Activated CD4-positive, alpha-beta T cell treated with anti-CD3 and anti-CD28 coated beads for 36 hours (primary cell): Measurements from ENCODE around the gene SERPINA10. TPM values are rescaled to one million over a fixed set of nuclear protein-coding genes. Genes with fewer than 3 reads are reported as not detected.
"Not testable (repeated sequence)": the region's sequence is repeated elsewhere in the genome, so short reads cannot be mapped to it uniquely, and the experiment has no call there.

Source experiments
- ATAC-seq: fragments of 200-7000 bp; cut with Tn5 transposase; one replicate; pipeline ENCODE4 v1.10.0; 2021; ENCODE audit warnings: mild to moderate bottlenecking, moderate library complexity
- CTCF ChIA-PET: fragments of 350-600 bp; sonication (Branson Sonifier 250); formaldehyde crosslinking; loops from one replicate; lab custom pipeline; 2021; ENCODE audit warnings: antibody characterized with exemption; lab: Charles Lee
- POLR2A ChIA-PET: fragments of 350-600 bp; sonication (Branson Sonifier 250); formaldehyde crosslinking; loops from one replicate; lab custom pipeline; 2021; ENCODE audit warnings: antibody characterized with exemption, inconsistent platforms; lab: Charles Lee
- DNase-seq: peaks from one replicate; pipeline ENCODE4 v3.0.0-alpha.2; 2020
- H3K27ac Mint-ChIP-seq: one replicate; pipeline ENCODE4 v1.8.0; 2021; ENCODE audit warnings: mixed read lengths
- H3K27me3 Mint-ChIP-seq: one replicate; pipeline ENCODE4 v1.8.0; 2021; ENCODE audit warnings: mixed read lengths
- H3K36me3 Mint-ChIP-seq: one replicate; pipeline ENCODE4 v1.8.0; 2021; ENCODE audit warnings: low read depth, mixed read lengths
- H3K4me1 Mint-ChIP-seq: one replicate; pipeline ENCODE4 v1.8.0; 2021; ENCODE audit warnings: mixed read lengths
- H3K4me3 Mint-ChIP-seq: one replicate; pipeline ENCODE4 v1.8.0; 2021; ENCODE audit warnings: mild to moderate bottlenecking, moderate library complexity, mixed read lengths
- H3K9me3 Mint-ChIP-seq: one replicate; pipeline ENCODE4 v1.8.0; 2021; ENCODE audit warnings: low read depth, mixed read lengths
- intact Hi-C, 2 experiments: fragments of 100-400 bp; cut with DNase I in 1 of 2; cut with micrococcal nuclease in 1 of 2; formaldehyde crosslinking; loops; one replicate each; pipeline versions ENCODE4 v1.14.2 to v1.15.1; 2022 to 2024; cut with DNase I, micrococcal nuclease
- total RNA-seq, 2 experiments: library from RNA; stranded (reverse); gene quantifications; one replicate each; pipeline ENCODE4 v1.2.3, GENCODE V29; 2021

The SERPINA10 gene
- total RNA-seq, 2 experiments from 2014 or later, result not detected

DNA sequence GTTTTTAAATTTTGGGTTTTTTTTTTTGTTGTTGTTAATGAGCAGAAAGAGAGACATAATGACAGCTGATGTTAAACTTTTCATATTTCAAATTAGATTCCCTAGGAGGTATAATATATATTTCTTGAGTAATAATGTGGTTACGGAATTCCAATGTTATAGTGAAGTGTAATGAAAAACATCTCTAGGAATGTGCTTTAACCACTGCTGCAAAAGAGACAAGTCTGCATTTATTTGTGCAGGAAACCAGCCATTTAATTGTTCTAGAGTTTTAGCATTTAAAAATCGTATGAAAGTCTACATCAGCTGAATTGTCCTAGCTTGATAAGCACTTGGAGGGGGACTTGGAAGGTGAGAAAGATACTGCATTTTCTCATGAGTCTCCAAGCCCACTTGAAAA is 14.3 kb downstream of the SERPINA10 start:
- POLR2A ChIA-PET, result no interaction called here
- intact Hi-C loops, result no loop called here
- Mint-ChIP-seq H3K4me1 (peaks cover 5% of the 10 kb centered on the region), H3K36me3 (peaks cover 6% of the 10 kb centered on the region), H3K9me3 (no peaks in the 10 kb centered on the region), H3K27ac (no peak overlapping the region), H3K4me3 (no peak overlapping the region), H3K27me3 (no peaks in the 10 kb centered on the region)
- DNase-seq (no peak), ATAC-seq (no peak)
- CTCF ChIA-PET, result interaction anchor here (0.8 to 1.1 kb wide), 2 partner anchors 27 to 141 kb away, joined by 3 to 6 read pairs; no protein-coding TSS in a partner anchor

DNA sequence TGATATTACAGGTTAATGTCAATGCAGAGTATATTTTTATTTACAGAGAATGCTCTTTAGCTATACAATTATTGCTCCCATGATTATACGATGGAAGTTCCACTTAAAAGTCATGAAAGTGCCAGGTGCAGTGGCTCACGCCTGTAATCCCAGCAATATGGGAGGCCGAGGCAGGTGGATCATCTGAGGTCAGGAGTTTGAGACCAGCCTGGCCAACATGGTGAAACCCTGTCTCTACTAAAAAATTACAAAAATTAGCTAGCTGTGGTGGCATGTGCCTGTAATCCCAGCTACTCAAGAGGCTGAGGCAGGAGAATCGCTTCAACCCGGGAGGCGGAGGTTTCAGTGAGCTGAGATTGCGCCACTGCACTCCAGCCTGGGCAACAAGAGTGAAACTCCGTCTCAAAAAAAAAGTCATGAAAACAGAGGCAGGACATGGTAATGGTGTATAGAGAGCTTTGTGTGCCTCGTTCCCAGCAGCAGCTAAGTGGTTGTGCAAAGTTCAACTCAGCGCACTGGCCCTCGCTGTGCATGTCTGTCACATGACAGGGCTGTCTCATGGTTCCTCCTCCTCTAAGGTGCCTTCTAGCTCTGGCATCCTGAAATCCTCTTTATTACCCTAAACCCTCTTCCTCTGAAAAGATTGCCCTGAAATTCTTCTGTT is 16.0 kb downstream of the SERPINA10 start:
- H3K27me3 Mint-ChIP-seq, DNase-seq, ATAC-seq, POLR2A ChIA-PET, H3K4me3 Mint-ChIP-seq, intact Hi-C loops, H3K27ac Mint-ChIP-seq, H3K36me3 Mint-ChIP-seq, H3K9me3 Mint-ChIP-seq, H3K4me1 Mint-ChIP-seq: not testable (repeated sequence)
- CTCF ChIA-PET, result interaction anchor here (1.0 kb wide), 1 partner anchor 209 kb away, joined by 3 read pairs; no protein-coding TSS in a partner anchor

DNA sequence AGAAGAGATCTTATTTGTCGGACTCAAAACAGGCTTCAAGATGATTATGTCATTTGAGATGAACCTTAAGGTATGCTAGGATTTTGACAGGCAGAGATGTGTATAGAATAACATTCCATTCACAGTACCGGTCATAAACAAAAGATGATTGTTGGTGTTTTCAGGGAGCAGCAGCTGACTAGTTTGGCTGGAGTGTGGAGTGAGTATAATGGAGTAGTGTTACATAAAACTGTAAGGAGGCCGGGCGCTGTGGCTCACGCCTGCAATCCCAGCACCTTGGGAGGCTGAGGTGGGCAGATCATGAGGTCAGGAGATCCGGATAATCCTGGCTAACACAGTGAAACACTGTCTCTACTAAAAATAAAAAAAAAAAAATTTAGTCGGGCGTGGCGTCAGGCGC is 23.9 kb downstream of the SERPINA10 start:
- intact Hi-C loops, result no loop called here
- POLR2A ChIA-PET, result no interaction called here
- CTCF ChIA-PET, result interaction anchor here (0.6 kb wide), 1 partner anchor 168 kb away, joined by 3 read pairs; no protein-coding TSS in a partner anchor
- Mint-ChIP-seq H3K9me3 (no peaks in the 10 kb centered on the region), H3K27me3 (peaks cover 10% of the 10 kb centered on the region), H3K4me1 (no peaks in the 10 kb centered on the region), H3K36me3 (peaks cover 24% of the 10 kb centered on the region), H3K27ac (no peak overlapping the region), H3K4me3 (no peak overlapping the region)
- ATAC-seq (no peak), DNase-seq (no peak)

DNA sequence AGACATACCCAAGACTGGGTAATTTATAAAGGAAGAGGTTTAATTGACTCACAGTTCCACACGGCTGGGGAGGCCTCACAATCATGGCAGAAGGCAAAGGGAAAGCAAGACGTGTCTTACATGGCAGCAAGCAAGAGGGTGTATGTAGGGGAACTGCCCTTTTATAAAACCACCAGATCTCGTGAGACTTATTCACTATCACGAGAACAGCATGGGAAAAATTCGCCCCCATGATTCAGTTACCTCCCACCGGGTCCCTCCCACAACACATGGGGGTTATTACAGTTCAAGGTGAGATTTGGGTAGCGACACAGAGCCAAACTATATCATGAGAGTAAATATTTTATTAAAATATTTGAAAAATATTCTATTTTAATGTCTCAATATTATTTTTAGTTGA is 24.5 kb downstream of the SERPINA10 start:
- intact Hi-C loops, H3K9me3 Mint-ChIP-seq, H3K4me1 Mint-ChIP-seq, H3K27ac Mint-ChIP-seq, H3K4me3 Mint-ChIP-seq, POLR2A ChIA-PET, ATAC-seq, DNase-seq: not testable (repeated sequence)
- H3K27me3 Mint-ChIP-seq, result peaks cover 10% of the 10 kb centered on the region
- CTCF ChIA-PET, result interaction anchor here (1.0 kb wide), 1 partner anchor 132 kb away, joined by 3 read pairs; no protein-coding TSS in a partner anchor
- peaks cover 26% of the 10 kb centered on the region for H3K36me3 Mint-ChIP-seq

- POLR2A ChIA-PET, result no interaction called here
- H3K4me1 Mint-ChIP-seq, result no peaks in the 10 kb centered on the region
These were observed 25.7 kb downstream of the SERPINA10 start for GRCh38 chr14:94267352-94267751.

DNA sequence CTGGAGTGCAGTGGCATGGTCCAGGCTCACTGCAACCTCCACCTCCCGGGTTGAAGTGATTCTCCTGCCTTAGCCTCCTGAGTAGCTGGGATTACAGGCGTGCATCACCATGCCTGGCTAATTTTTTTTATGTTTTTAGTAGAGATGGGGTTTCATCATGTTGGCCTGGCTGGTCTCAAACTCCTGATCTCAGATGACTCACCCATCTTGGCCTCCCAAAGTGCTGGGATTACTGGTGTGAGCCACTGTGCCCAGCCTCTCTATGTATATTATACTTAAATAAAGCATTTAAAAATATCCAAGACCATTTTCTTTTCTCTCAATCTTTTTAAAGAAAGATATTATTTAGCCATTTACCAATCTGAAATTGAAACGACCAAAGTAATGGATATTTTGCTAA is 28.9 kb downstream of the SERPINA10 start:
- H3K27ac Mint-ChIP-seq, H3K27me3 Mint-ChIP-seq, ATAC-seq, H3K4me3 Mint-ChIP-seq, intact Hi-C loops, H3K4me1 Mint-ChIP-seq, DNase-seq, POLR2A ChIA-PET: not testable (repeated sequence)
- CTCF ChIA-PET, result interaction anchor here (0.7 kb wide), 1 partner anchor 63 kb away, joined by 3 read pairs; no protein-coding TSS in a partner anchor
- H3K9me3 Mint-ChIP-seq, result peaks cover 12% of the 10 kb centered on the region
- H3K36me3 Mint-ChIP-seq, result peaks cover 45% of the 10 kb centered on the region

More at GRCh38 chr14:94267352-94267751, 25.7 kb downstream of the SERPINA10 start:
- intact Hi-C loops, result no loop called here
- H3K27me3 Mint-ChIP-seq, result peaks cover 7% of the 10 kb centered on the region
- no peak for DNase-seq
- H3K36me3 Mint-ChIP-seq, result peaks cover 37% of the 10 kb centered on the region
- H3K9me3 Mint-ChIP-seq, result peaks cover 7% of the 10 kb centered on the region
- ATAC-seq, result no peak
- CTCF ChIA-PET, result interaction anchor here (1.0 kb wide), 1 partner anchor 131 kb away, joined by 3 read pairs; no protein-coding TSS in a partner anchor
- H3K4me3 Mint-ChIP-seq, result no peak overlapping the region
- no peak overlapping the region for H3K27ac Mint-ChIP-seq

DNA sequence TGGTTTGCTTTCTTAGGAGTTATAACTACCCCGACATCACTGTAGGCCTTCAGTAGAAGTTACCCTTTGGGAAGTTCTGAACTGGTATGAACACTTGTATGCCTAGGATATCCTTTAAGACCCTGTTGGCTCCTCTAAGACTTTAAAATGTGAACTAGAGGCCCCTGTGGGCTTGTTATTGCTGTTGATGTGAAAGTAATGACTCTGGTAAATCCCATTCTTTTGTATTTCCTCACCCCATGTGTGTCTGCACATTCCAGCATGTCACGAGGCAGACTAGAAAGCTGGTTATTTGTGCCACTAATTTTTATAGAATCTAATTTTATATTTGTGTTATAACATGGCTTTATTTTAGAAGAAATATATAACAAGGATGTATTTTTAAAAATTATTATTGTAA is 48.9 kb downstream of the SERPINA10 start:
- H3K4me3 Mint-ChIP-seq, result no peak overlapping the region
- ATAC-seq (no peak), DNase-seq (no peak)
- H3K36me3 Mint-ChIP-seq, result peaks cover 22% of the 10 kb centered on the region
- CTCF ChIA-PET, result no interaction called here
- intact Hi-C loops, result no loop called here
- no peaks in the 10 kb centered on the region for H3K27me3 Mint-ChIP-seq
- H3K27ac Mint-ChIP-seq, result no peak overlapping the region
- POLR2A ChIA-PET, result no interaction called here
- no peaks in the 10 kb centered on the region for H3K9me3 Mint-ChIP-seq
- H3K4me1 Mint-ChIP-seq, result peaks cover 3% of the 10 kb centered on the region

DNA sequence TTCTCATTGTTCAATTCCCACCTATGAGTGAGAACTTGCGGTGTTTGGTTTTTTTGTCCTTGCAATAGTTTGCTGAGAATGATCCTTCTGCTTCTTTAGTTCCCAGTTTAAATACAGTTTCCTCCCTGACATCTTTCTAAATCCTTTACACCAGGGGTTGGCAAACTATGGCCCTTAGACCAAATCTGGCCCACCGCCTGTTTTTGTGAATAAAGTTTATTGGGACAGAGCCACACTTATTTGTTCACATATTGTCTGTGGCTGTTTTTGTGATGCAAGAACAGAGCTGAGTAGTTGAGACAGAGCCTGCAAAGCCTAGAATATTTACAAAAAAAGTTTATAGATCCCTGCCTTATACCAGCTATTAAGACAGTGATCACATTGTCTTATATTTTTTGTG is 53.7 kb downstream of the SERPINA10 start:
- ChIA-PET POLR2A (no interaction called here), CTCF (interaction anchor here (0.9 kb wide), 1 partner anchor 248 kb away, joined by 3 read pairs; no protein-coding TSS in a partner anchor)
- ATAC-seq (no peak), DNase-seq (no peak)
- intact Hi-C loops, result no loop called here
- peaks cover 17% of the 10 kb centered on the region for H3K4me1 Mint-ChIP-seq
- H3K9me3 Mint-ChIP-seq, result no peaks in the 10 kb centered on the region
- no peaks in the 10 kb centered on the region for H3K27me3 Mint-ChIP-seq
- H3K4me3 Mint-ChIP-seq, result no peak overlapping the region
- H3K27ac Mint-ChIP-seq, result no peak overlapping the region
- H3K36me3 Mint-ChIP-seq, result peaks cover 16% of the 10 kb centered on the region

DNA sequence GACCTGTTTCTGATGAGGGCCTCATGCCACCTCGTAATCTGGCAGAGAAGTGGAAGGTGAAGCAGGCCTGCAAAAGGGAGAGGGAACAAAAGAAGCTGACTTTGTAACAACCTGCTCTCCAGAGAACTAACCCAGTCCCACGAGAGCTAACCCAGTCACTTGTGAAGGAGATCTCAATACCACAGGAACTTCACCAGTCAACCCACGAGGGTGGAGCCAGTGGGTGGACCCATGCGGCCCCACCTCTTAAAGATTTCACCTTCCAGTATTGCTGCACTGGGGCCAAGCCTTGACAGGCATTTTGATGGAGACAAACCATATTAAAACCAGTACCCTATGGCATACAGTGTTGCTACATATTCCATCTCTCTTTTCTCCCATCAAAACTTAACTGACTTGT is 55.1 kb downstream of the SERPINA10 start:
- H3K27me3 Mint-ChIP-seq, result no peaks in the 10 kb centered on the region
- no peaks in the 10 kb centered on the region for H3K9me3 Mint-ChIP-seq
- H3K27ac Mint-ChIP-seq, result peak overlapping the region; percentile 21
- intact Hi-C loops, result no loop called here
- DNase-seq (peak; percentile 17), ATAC-seq (peak; percentile 26)
- ChIA-PET POLR2A (no interaction called here), CTCF (no interaction called here)
- peaks cover 17% of the 10 kb centered on the region for H3K4me1 Mint-ChIP-seq
- no peak overlapping the region for H3K4me3 Mint-ChIP-seq
- peaks cover 16% of the 10 kb centered on the region for H3K36me3 Mint-ChIP-seq

- no peak overlapping the region for H3K4me3 Mint-ChIP-seq
- H3K4me1 Mint-ChIP-seq, result peaks cover 17% of the 10 kb centered on the region
- no peaks in the 10 kb centered on the region for H3K27me3 Mint-ChIP-seq
- ATAC-seq (no peak), DNase-seq (no peak)
- intact Hi-C loops, result no loop called here
- no peak overlapping the region for H3K27ac Mint-ChIP-seq
- ChIA-PET POLR2A (no interaction called here), CTCF (no interaction called here)
- H3K36me3 Mint-ChIP-seq, result peaks cover 18% of the 10 kb centered on the region
- no peaks in the 10 kb centered on the region for H3K9me3 Mint-ChIP-seq
These were observed 56.0 kb downstream of the SERPINA10 start for GRCh38 chr14:94237046-94237445.
